Activated CD4-positive, CD25-positive, alpha-beta regulatory T cell treated with anti-CD3 and anti-CD28 coated beads, Interleukin-2, amount 50 U/mL, for 24 hours (primary cell): ENCODE measurements around the gene CRY1.

Experiments used
- ATAC-seq, 2 donors: fragments of 150-1000 bp; cut with Tn5 transposase; one replicate each; pipeline ENCODE4 v1.10.0; 2021; ENCODE audit warnings: mild to moderate bottlenecking in 1 of 2, moderate library complexity in 1 of 2

CRY1 gene

GRCh38 chr12:107093417-107094182 lies at the start of gene CRY1:
Gene CRY1 (minus strand): TSS chr12:107093549. CDS start chr12:107092961, 588 bp downstream.
- ATAC-seq, result peak; percentile 84 to 85

GRCh38 chr12:107139787-107140186 lies 46.4 kb upstream of the CRY1 start:
- ATAC-seq, result no peak

GRCh38 chr12:107138990-107139389 lies 45.6 kb upstream of the CRY1 start:
- ATAC-seq, result no peak

GRCh38 chr12:107135177-107135576 lies 41.8 kb upstream of the CRY1 start:
- ATAC-seq, result no peak

GRCh38 chr12:107134558-107134957 lies 41.2 kb upstream of the CRY1 start:
- ATAC-seq, result peak; percentile 30 to 51

GRCh38 chr12:107133462-107133861 lies 40.1 kb upstream of the CRY1 start:
- ATAC-seq, result no peak

- ATAC-seq, result peak in 1 of 2 donors; percentile 38
These were observed 38.7 kb upstream of the CRY1 start for GRCh38 chr12:107131832-107132616.

GRCh38 chr12:107130830-107131611 lies 37.7 kb upstream of the CRY1 start:
- no peak for ATAC-seq

GRCh38 chr12:107129315-107129930 lies 36.1 kb upstream of the CRY1 start:
- no peak for ATAC-seq

- no peak for ATAC-seq
These were observed 34.4 kb upstream of the CRY1 start for GRCh38 chr12:107127482-107128430.

GRCh38 chr12:107126796-107127481 lies 33.6 kb upstream of the CRY1 start:
- ATAC-seq, result no peak

- ATAC-seq, result no peak
These were observed 32.5 kb upstream of the CRY1 start for GRCh38 chr12:107125833-107126232.

- no peak for ATAC-seq
These were observed 29.2 kb upstream of the CRY1 start for GRCh38 chr12:107122452-107122958.

GRCh38 chr12:107119091-107119490 lies 25.7 kb upstream of the CRY1 start:
- no peak for ATAC-seq

- ATAC-seq, result no peak
These were observed 25.3 kb upstream of the CRY1 start for GRCh38 chr12:107118624-107119023.

GRCh38 chr12:107115119-107115518 lies 21.8 kb upstream of the CRY1 start:
- ATAC-seq, result no peak

- ATAC-seq, result no peak
These were observed 18.0 kb upstream of the CRY1 start for GRCh38 chr12:107111314-107111713.

- ATAC-seq, result no peak
These were observed 16.7 kb upstream of the CRY1 start for GRCh38 chr12:107109726-107110719.

GRCh38 chr12:107108995-107109508 lies 15.7 kb upstream of the CRY1 start:
- no peak for ATAC-seq
